ENCODE measurements around the gene MARVELD2.
"Not testable (repeated sequence)": the region's sequence is repeated elsewhere in the genome, so short reads cannot be mapped to it uniquely, and the experiment has no call there.

MARVELD2 gene, protein sequence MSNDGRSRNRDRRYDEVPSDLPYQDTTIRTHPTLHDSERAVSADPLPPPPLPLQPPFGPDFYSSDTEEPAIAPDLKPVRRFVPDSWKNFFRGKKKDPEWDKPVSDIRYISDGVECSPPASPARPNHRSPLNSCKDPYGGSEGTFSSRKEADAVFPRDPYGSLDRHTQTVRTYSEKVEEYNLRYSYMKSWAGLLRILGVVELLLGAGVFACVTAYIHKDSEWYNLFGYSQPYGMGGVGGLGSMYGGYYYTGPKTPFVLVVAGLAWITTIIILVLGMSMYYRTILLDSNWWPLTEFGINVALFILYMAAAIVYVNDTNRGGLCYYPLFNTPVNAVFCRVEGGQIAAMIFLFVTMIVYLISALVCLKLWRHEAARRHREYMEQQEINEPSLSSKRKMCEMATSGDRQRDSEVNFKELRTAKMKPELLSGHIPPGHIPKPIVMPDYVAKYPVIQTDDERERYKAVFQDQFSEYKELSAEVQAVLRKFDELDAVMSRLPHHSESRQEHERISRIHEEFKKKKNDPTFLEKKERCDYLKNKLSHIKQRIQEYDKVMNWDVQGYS

GRCh38 chr5:69414885-69415583, at the start of gene MARVELD2:
TSS of gene MARVELD2 (plus strand) at chr5:69415116. CDS start at chr5:69419386, 4,270 bp downstream.
- peak; percentile 69 for DNase-seq (ENCODE audit: low spot score)

DNA sequence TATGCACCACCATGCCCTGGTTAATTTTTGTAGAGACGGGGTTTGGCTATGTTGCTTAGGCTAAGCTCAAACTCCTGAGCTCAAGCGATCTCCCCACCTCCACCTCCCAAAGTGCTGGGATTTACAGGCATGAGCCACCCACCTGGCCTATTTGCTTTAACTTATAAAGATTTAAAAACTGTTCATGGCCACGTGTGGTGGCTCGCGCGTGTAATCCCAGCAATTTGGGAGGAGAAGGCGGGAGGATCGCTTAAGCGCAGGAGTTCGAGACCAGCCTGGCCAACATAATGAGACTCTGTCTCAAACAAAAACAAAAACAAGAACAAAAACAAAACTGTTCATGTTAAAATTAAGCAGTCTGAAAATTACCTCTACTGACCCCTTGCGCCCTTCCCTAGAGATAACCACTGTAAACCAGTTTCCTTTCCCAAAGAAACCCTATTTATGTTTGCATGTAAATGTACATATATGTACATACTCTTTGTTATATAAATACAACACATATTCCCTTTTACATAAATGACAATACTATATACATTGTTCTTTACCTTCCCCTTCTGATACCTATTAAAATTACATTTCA, 47.1 kb upstream of the MARVELD2 start:
- DNase-seq (ENCODE audit: low spot score), result no peak

DNA sequence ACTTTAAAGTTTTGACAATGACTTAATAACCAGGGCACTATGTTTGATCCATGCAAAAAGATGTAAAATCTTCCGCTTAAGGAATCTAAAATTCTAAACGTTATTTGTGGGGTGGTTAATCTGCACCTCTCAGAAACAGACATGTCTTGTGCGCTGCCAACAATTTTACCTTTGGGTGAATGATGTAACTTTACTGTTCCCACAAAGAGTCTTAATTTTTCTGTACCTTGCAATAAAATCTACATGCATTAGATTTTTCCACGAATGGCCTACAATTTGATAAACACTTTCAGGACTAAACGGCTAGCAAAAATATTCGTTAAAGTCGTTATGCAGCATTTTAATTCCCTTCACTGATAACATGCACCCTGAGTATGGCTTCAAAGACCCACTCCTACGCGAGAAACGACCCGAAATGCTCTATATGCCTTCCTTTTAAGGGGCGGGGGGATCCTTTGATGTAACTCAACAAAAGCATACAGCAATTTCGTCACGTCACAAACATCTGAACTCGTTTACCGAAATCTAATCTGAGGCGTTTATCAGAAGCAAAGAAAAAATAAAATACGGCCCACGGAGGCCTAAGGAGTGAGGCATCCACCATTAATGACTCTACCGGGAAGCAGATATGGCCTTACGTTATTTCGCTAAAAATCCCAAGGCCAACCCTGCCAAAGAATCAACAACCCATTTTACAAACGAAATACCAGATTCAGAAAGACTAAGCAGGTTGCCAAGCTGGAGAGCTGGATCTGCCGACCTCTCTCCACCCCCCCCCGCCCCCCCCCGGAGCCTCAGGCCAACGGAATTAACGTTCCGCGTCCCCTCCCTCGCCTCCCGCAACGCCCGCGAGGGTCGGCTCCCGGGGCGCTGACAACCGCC, 46.2 kb upstream of the MARVELD2 start:
- peak; percentile 29 for DNase-seq (ENCODE audit: low spot score)

- DNase-seq (ENCODE audit: low spot score), result peak; percentile 73
These were observed 45.4 kb upstream of the MARVELD2 start, which contains the start of the genes AK6, RAD17 and TAF9 for GRCh38 chr5:69369340-69370121. TSS of gene AK6 (minus strand) at chr5:69369520. CDS start at chr5:69369490, 30 bp downstream. TSS of gene RAD17 (plus strand) at chr5:69369818. CDS start at chr5:69372209, 2,391 bp downstream. TSS of gene TAF9 (minus strand) at chr5:69369520. CDS start at chr5:69365737, 3,783 bp downstream.

DNA sequence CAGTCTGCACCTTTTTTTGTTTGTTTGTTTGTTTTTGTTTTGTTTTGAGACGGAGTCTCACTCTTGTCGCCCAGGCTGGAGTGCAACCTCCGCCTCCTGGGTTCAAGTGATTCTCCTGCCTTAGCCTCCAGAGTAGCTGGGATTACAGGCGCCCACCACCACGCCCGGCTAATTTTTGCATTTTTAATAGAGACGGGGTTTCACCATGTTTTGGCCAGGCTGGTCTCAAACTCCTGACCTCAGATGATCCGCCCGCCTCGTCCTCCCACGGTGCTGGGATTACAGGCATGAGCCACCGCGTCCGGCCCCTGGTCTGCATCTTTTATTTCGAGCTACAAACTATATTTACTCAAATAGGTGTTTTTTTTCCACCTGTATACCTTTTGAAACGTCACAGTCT, 44.6 kb upstream of the MARVELD2 start:
- DNase-seq (ENCODE audit: low spot score), result not testable (repeated sequence)

- DNase-seq (ENCODE audit: low spot score), result no peak
These were observed 42.5 kb upstream of the MARVELD2 start for GRCh38 chr5:69372394-69372793.

GRCh38 chr5:69374911-69375446, 39.9 kb upstream of the MARVELD2 start:
- DNase-seq (ENCODE audit: low spot score), result no peak

DNA sequence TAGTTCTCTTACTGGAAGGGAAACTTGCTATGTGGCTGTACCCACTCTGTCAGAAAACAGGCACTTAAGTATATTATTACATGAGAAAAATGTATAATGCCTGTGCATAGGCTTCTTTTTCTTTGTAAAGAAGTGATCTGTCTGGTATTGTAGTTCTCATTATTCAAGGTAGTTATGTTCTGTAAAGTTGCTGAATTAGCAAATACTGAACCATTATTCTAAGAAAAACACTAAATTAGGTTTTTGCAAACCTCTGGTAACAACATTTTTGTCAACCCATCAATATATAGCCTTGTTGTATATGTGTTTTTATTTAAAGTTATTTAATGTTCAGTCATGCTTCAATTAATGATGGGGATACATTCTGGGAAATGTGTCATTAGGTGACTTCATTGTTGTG, 36.5 kb upstream of the MARVELD2 start:
- no peak for DNase-seq (ENCODE audit: low spot score)

GRCh38 chr5:69404659-69405330, 10.1 kb upstream of the MARVELD2 start:
- no peak for DNase-seq (ENCODE audit: low spot score)

GRCh38 chr5:69415584-69415958, 655 bp downstream of the MARVELD2 start:
- peak; percentile 27 for DNase-seq (ENCODE audit: low spot score)

DNA sequence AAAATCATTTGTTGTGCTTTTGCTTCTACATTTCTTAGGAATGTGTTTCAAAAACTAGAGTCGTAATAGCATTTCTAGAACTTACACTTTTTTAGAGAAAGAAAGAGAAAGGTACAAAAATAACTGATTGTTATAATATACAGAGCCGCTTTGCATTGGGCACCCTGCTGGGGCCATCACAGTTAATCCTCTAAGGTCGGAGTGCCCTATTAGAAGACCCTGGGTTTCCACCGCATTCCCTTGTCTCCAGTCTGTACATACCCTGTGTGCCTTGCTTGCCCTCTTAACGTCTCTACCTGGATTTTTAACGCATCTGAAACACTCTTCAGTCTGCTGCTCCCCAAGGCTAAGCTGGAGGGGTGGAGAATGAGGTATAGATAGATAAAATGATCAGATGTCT, 1.3 kb downstream of the MARVELD2 start:
- DNase-seq (ENCODE audit: low spot score), result no peak

DNA sequence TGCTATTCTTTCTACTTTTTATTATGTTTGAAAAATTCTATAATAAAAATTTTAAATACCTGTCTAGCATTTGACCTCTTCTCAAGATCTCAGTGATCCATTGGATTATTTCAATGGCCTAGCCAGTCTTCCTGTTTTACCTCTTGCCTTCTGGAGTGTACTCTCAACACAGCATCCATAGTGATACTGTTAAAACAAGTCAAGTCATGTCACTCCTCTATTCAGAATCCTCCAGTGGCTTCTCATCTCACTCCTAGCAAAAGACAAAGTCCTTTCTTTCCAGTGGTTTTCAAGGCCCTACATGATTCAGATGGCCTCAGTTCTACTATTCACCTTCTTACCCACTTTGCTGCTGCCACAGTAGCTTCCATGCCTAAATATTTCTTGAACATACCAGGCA, 1.8 kb downstream of the MARVELD2 start:
- no peak for DNase-seq (ENCODE audit: low spot score)

- DNase-seq (ENCODE audit: low spot score), result no peak
These were observed 3.6 kb downstream of the MARVELD2 start for GRCh38 chr5:69418554-69418953.

GRCh38 chr5:69431424-69432303, 16.7 kb downstream of the MARVELD2 start:
- DNase-seq (ENCODE audit: low spot score), result no peak

DNA sequence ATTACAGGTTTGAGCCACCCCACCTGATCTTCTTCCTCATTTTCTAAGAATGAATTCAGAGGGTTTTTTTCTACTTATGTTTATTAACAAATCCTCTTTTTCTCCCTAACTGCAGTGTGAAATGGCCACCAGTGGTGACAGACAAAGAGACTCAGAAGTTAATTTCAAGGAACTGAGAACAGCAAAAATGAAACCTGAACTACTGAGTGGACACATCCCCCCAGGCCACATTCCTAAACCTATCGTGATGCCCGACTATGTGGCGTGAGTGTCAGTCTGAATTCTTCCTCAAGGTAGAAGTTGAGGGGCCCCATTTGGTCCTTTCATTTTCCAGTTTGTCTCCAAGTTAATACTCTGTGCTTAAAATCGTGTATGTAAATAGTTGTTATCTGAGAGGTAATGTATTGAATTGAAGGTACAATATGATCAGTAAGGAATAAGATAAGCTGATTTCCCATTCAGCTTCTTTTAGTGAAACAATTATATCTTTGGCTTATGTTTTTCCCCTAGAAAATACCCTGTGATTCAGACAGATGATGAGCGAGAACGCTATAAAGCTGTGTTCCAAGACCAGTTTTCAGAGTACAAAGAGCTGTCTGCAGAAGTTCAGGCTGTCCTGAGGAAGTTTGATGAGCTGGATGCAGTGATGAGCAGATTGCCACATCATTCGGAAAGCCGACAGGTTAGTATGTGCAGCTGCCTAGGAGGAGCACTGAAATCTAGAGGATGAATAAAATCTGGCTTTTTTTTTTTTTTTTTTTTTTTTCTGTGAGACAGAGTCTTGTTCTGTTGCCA, 17.7 kb downstream of the MARVELD2 start:
- no peak for DNase-seq (ENCODE audit: low spot score)

- DNase-seq (ENCODE audit: low spot score), result not testable (repeated sequence)
These were observed 20.5 kb downstream of the MARVELD2 start for GRCh38 chr5:69435276-69435884.

DNA sequence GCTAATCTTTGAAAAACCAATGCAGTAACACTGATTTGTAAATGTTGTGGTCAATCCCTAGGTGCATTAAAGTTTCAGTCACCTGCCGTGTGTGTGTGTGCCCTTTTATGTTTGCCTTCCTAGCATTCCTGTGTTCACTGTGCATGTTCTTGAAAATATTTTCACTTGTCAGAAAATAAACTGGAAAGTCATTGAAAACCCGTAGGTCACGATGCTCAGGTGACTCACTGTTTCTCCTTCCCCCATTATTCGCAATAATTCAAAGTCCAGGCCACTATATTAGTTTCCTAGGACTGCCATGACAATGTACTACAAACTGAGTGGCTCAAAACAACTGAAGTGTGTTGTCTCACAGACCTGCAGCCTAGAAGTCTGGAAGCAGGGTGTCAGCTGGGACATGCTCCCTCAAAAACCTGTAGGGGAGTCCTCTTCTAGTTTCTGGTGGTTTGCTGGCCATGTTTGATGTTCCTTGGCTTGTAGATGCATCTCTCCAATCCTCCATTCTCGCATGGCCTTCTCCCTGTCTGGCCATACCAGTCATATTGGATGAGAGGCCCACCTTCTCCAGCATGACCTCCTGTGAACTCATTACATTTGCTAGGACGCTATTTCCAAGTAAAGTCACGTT, 29.3 kb downstream of the MARVELD2 start:
- no peak for DNase-seq (ENCODE audit: low spot score)

All from HuH-7.5 (cell line).